Measurements from ENCODE around the gene DEPDC5.
"Not testable (repeated sequence)": the region's sequence is repeated elsewhere in the genome, so short reads cannot be mapped to it uniquely, and the experiment has no call there.

DEPDC5 gene

GRCh38 chr22:31749636-31750364, 4.0 kb upstream of the DEPDC5 start, which contains the start of gene PRR14L:
Gene PRR14L, minus strand, starts transcription at chr22:31750132. Its CDS starts 11,272 bp downstream, at chr22:31738860.
- DNase-seq = peak; percentile 89 to 95 (median 90)

- DNase-seq = no peak
These were observed 3.2 kb upstream of the DEPDC5 start for GRCh38 chr22:31750365-31751284.

DNA sequence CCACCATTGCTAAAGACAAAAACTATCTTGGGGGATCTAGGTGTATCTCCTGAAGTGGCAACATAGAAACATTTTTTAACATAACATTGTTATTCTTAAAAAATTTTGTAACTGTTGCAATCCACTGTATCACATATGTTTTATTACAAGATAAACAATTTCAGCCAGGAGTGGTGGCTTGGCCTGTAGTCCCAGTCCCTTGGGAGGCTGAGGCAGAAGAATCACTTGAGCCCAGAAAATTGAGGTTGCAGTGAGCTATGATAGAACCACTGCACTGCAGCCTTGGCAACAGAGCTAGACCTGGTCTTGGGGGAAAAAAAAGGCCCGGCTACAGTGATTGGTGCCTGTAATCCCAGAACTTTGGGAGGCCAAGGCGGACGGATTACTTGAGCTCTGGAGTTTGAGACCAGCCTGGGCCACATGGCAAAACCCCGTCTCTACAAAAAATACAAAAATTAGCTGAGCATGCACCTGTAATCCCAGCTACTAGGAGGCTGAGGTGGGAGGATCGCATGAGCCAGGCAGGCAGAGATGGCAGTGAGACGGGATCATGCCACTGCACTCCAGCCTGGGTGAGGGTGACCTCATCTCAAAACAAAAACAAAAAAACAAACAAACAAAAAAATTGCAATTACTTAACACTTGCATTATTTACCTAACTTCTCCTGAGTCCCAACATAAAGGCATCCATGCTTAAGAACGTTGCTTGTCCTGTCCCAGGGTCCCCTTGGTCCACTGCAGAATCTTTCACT, 1.5 kb upstream of the DEPDC5 start:
- DNase-seq = peak in 1 of 3 experiments; percentile 8

DNA sequence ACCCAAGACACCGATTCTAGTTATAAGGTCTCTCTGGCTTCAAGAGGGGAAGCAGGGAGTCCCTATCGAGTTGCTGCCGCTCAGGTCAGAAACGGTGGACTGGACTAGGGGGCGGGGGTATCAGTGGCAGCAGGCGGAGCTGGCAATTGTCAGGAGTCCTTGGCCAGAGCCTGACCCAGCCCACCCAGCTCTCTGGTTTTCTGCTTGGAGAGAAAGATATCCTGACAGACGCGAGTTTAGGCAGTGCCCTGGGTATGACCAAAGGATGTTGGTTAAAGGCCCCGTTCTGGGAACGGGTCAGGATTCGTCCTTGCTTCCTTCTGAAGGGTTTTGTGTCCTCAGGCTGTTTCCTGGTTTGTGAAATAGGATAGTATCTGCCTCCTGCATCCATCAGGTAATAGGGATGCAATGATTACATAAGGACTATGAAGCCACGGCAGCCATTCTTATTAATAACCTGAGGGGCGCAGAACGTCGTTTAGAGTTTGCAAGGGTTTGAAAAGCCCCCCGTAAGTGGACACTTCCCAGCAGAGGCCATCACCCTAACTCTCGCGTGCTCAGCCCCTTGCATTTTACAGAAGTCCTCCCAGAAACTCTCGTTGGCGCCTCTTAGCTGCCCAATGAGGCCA, 700 bp upstream of the DEPDC5 start:
- DNase-seq = peak in 2 of 3 experiments; percentile 65 to 78

DNA sequence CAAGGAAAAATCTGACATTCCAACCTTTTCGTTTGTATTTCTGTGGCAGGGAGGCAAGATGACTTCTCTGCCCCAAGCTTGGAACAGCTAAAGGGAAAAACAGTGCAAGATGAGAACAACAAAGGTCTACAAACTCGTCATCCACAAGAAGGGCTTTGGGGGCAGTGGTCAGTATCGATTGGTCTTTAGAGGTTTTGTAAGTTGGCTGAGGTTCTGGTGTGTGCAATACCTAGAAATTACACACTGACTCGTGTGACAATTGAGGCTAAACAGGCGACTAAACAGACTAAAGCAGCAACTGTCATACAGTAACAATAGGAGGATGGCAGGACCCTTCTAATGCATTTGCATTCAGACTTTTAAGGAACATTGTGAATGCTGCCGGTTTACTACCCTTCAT, 994 bp downstream of the DEPDC5 start:
- DNase-seq = no peak

- no peak for DNase-seq
These were observed 3.4 kb downstream of the DEPDC5 start for GRCh38 chr22:31757265-31757664.

GRCh38 chr22:31758860-31759259, 5.0 kb downstream of the DEPDC5 start:
- not testable (repeated sequence) for DNase-seq

GRCh38 chr22:31764785-31765184, 11.0 kb downstream of the DEPDC5 start:
- DNase-seq = no peak

- no peak for DNase-seq
These were observed 14.7 kb downstream of the DEPDC5 start for GRCh38 chr22:31768422-31769059.

GRCh38 chr22:31773416-31773815, 19.6 kb downstream of the DEPDC5 start:
- DNase-seq = no peak

DNA sequence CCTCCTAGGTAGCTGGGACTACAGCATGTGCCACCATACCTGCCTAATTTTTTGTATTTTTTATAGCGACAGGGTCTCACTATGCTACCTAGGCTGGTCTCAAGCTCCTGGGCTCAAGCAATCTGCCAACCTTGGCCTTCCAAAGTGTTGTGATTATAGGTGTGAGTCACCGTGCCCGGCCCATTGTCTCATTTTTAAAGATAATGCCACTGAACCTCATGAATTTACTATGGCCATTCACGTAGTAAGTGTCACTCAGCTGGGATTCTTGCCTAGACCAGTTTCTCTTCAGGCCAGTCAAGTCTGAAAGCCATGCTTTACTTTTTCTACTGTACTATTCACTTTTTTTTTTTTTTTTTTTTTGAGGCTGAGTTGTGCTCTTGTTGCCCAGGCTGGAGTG, 22.4 kb downstream of the DEPDC5 start:
- DNase-seq = no peak

GRCh38 chr22:31789803-31790202, 36.0 kb downstream of the DEPDC5 start:
- no peak for DNase-seq

DNA sequence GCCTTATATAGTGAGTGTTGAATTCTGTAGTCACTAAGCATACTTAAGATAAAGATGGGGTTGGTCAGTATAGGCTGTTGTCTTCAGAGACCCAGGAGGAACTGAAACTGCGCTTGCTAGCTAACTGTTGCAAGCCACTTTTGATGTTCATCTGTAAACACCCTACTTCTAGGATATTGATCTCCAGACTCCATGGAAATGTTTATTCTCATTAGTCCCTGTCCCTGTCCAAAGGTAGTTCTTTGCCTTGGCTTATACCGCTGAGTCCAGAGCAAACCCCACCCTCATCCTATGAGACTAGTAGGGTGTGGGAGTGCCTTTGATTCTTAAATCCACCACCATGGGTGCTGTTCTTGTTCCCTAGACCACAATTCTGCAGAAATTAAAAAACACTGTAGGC, 36.4 kb downstream of the DEPDC5 start:
- DNase-seq = no peak

DNA sequence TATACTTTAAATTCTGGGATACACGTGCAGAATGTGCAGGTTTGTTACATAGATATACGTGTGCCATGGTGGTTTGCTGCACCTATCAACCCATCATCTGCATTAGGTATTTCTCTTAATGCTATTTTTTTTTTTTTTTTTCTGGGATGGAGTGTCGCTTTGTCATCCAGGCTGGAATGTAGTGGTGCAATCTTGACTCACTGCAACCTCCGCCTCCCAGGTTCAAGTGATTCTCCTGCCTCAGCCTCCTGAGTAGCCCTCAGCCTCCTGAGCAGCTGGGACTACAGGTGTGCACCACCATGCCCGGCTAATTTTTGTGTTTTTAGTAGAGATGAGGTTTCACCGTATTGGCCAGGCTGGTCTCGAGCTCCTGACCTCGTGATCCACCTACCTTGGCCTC, 45.5 kb downstream of the DEPDC5 start:
- not testable (repeated sequence) for DNase-seq

DNA sequence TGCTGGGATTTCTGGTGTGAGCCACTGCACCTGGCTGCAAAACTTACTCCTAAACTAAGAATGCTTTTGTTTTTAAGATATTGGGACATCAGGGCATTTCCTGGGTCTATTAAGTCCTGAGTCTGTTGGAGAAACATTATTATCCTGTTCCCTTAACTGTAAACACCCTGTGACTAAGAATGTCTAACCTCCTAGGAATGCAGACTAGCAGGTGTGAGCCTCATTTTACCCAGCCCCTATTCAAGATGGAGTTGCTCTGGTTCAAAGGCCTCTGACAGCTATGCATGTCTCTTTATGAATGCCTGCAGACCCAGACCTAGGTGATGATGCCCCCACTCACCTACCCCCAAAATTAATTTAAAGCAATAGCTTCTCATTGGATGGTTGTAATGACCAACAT, 46.2 kb downstream of the DEPDC5 start:
- DNase-seq = no peak

DNA sequence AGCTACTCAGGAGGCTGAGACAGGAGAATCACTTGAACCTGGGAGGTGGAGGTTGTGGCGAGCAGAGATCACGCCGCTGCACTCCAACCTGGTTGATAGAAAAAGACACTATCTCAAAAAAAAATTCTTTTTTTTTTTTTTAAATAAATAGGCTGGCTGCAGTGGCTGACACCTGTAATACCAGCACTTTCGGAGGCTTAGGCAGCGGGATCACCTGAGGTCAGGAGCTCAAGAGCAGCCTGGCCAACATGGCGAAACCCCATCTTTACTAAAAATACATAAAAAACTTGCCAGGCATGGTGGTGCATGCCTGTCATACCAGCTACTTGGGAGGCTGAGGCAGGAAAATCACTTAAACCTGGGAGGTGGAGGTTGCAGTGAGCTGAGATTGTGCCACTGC, 47.0 kb downstream of the DEPDC5 start:
- DNase-seq = not testable (repeated sequence)

DNA sequence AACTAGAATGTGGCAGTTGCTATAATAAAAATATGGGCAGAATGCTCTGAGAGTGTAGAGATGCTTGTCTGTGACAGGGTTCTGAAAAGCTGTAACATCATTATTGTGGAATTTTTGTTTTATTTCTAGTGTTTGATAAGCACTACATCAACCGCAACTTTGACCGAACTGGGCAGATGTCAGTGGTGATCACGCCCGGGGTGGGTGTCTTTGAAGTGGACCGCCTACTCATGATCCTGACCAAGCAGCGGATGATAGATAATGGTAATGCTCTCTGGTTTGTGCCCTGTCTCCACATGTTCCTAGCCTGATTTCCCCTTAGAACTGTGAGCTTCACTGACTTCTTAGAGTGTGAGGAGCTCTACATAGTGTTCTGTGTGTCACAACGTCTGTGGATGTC, 48.8 kb downstream of the DEPDC5 start:
- DNase-seq = no peak

DNA sequence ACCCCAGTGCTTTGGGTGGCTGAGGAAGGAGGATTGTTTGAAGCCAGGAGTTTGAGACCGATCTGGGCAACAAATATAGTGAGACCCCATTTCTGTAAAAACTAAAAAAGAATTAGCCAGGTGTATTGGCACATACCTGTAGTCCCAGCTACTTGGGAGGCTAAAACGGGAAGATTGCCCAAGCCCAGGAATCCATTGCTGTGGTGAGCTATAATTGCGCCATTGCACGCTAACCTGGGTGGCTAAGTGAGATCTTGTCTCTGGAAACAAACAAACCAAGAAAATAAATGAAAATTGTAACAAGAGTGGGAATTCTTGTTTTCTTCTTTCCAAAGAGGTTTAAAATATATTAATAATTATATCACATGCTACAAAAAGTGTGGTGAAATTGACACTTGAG, 52.9 kb downstream of the DEPDC5 start:
- DNase-seq = no peak

DNA sequence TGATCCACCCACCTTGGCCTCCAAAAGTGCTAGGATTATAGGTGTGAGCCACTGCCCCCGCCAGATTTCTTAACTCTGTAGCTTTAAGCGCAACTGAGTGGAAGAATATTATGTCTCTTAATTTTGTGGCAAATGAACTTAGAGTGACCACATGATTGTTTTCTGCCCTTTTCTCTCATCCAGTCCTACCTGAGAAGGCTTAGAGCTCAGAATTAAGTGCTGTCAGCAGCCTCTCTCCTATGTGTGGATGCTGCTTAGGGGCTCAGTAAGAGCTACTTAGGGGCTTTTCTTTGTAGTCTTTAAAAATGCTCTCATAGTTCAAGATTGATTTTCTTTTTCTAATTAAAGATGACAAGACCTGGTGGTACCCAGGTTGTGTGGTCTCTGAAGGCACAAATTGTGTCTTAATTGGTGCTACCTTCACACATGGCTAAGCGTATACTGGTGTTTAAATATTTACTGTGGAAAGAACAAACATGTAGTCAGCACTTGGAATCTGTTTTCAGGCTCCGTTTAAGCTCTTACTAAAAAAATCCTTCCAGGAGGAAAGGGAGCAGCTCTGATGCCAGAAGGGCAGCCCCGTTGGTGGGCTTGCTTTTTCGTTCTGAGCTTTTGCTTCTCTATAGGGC, 59.3 kb downstream of the DEPDC5 start:
- peak; percentile 9 to 65 (median 16) for DNase-seq

- DNase-seq = not testable (repeated sequence)
These were observed 60.1 kb downstream of the DEPDC5 start for GRCh38 chr22:31813898-31814297.

DNA sequence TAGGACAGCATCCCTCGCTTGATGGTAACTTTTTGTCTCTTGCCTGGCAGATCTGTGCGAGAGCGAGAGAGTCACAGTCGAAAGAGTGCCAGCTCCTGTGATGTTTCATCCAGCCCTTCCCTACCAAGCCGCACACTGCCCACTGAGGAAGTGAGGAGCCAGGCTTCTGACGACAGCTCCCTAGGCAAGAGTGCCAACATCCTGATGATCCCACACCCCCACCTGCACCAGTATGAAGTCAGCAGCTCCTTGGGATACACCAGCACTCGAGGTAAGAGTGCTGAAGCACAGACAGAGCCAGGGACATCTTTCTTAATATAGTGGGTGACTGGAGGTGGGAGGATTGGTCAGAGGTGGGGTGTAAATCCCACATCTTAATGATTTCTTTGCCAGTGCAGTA, 61.1 kb downstream of the DEPDC5 start:
- DNase-seq = no peak

GRCh38 chr22:31815383-31815814, 61.6 kb downstream of the DEPDC5 start:
- not testable (repeated sequence) for DNase-seq

Data from NCI-H1417 (cell line).